22Rv1 (cell line): ENCODE results near the gene USP12.
A peak's percentile ranks its signal among the peaks of the same experiment; 100 is the strongest.

Experiments
- H3K27ac ChIP-seq: fragments of 450-650 bp; 2 replicates; pipeline ENCODE4 v1.5.1; 2017
- CTCF ChIP-seq: fragments of 450-650 bp; IDR thresholded peaks from 2 replicates; pipeline ENCODE4 v1.5.1; 2017; ENCODE audit warnings: mild to moderate bottlenecking
- ZFX ChIP-seq: fragments of 450-650 bp; IDR thresholded peaks from 2 replicates; pipeline ENCODE4 v1.6.1; 2017; ENCODE audit warnings: antibody characterized with exemption, borderline replicate concordance

USP12 gene

DNA sequence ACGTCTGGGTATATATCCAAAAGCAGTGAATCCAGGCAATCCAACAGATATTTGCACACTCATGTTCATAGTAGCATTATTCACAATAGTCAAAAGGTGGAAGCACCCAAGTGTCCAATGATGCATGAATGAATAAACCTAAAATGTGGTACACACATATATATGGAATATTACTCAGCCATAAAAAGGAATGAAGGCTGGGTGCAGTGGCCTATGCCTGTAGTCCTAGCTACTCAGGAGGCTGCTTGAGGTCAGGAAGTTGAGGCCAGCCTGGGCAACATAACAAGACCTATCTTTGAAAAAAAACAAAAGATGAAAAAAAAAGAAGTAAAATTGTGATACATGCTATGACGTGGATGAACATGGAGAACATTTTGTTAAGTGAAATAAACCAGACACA lies 10.4 kb upstream of the USP12 start:
- no peak for TF ChIP-seq CTCF
- TF ChIP-seq ZFX: no peak
- H3K27ac ChIP-seq: no peak overlapping the region

- TF ChIP-seq ZFX (no peak), CTCF (0 out of 2 replicates have a peak, but pooled peaks have one; percentile 12)
- H3K27ac ChIP-seq: no peak overlapping the region
Observed at GRCh38 chr13:27177852-27178251, 6.2 kb upstream of the USP12 start.

- no peak for TF ChIP-seq CTCF
- no peak for TF ChIP-seq ZFX
- H3K27ac ChIP-seq: no peak overlapping the region
Observed at GRCh38 chr13:27176470-27177410, 5.1 kb upstream of the USP12 start.

DNA sequence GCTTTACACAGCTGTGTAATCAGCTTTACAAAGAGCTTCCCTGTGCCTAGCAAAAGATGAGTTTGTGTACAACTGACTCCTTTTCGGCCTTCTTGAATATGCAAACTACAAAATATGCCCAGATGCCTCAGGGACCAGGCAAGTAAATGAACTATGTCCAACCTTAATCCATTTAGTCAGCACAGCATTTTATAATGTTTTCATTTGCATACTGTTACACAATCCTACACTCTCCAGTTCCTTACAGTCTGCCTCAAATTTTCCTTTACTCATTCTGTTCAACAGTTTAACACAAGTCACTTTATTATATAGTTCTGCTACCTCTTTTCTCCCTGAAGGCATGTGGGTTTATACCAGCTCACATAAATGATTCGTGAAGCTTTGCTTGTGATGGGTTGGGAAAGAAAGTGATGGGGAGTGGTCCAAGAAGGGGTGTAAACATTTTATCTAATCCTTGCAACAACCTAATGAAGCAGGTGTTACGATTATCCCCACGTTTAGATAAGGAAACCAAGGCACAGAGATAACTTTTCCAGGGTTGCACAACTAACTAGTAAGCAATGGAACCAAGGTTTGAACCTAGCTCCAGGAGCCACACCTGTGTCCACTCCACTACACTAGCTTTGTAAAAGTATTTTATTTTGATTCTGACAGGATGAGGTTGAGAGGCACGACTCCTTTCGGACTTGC lies 3.3 kb upstream of the USP12 start:
- no peak overlapping the region for H3K27ac ChIP-seq
- TF ChIP-seq ZFX (no peak), CTCF (no peak)

DNA sequence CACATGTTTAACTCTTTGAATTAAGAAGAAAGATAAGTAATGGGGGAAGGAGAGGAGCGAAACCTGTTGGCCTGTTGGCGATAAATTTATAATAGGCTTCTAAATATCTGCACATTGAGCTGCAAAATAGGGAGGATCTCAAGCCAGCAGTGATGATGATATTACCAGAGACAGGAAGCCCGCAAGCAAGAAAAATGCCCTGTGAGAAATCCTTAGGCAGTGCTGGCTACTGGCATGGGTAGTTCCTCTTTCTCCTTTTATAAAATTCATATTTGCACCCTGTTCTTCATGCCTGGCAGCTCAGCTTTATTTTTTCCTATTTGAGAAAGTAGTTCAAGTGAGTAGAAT lies 858 bp upstream of the USP12 start:
- TF ChIP-seq CTCF (no peak), ZFX (no peak)

GRCh38 chr13:27171827-27172494 lies 350 bp upstream of the USP12 start:
- H3K27ac ChIP-seq: peak overlapping the region; percentile 72
- TF ChIP-seq CTCF: no peak
- no peak for TF ChIP-seq ZFX

More for the DNA sequence above, 858 bp upstream of the USP12 start:
- H3K27ac ChIP-seq: peak overlapping the region; percentile 72
